ENCODE data around the gene KCNMB1.

KCNMB1 gene

GRCh38 chr5:170408877-170409660 lies 19.9 kb upstream of the KCNMB1 start:
- Histone ChIP-seq H3K9me2 (replicated peaks; ENCODE audit: insufficient read depth, low read length) (no peaks in the 10 kb centered on the region), H3K4me1 (ENCODE audit: low read length) (no peaks in the 10 kb centered on the region), H4K20me1 (ENCODE audit: insufficient read depth, low read length) (no peaks in the 10 kb centered on the region), H3K27ac (ENCODE audit: low read length) (no peak overlapping the region), H2AFZ (ENCODE audit: low read length) (no peak overlapping the region), H3K4me3 (ENCODE audit: low read length) (no peak overlapping the region), H3K36me3 (replicated peaks; ENCODE audit: insufficient read depth, low read length) (no peaks in the 10 kb centered on the region), H3K79me2 (ENCODE audit: low read length) (no peaks in the 10 kb centered on the region), H3F3A (ENCODE audit: insufficient read depth, low read length) (no peaks in the 10 kb centered on the region), H3K27me3 (replicated peaks; ENCODE audit: insufficient read depth, low read length) (no peaks in the 10 kb centered on the region), H3K9me3 (replicated peaks; ENCODE audit: insufficient read depth, low read length) (no peaks in the 10 kb centered on the region), H3K4me2 (ENCODE audit: low read depth, low read length) (no peak overlapping the region), H3K9ac (ENCODE audit: low read length) (no peak overlapping the region)
- DNase-seq: no peak
- TF ChIP-seq, protein P1, sequence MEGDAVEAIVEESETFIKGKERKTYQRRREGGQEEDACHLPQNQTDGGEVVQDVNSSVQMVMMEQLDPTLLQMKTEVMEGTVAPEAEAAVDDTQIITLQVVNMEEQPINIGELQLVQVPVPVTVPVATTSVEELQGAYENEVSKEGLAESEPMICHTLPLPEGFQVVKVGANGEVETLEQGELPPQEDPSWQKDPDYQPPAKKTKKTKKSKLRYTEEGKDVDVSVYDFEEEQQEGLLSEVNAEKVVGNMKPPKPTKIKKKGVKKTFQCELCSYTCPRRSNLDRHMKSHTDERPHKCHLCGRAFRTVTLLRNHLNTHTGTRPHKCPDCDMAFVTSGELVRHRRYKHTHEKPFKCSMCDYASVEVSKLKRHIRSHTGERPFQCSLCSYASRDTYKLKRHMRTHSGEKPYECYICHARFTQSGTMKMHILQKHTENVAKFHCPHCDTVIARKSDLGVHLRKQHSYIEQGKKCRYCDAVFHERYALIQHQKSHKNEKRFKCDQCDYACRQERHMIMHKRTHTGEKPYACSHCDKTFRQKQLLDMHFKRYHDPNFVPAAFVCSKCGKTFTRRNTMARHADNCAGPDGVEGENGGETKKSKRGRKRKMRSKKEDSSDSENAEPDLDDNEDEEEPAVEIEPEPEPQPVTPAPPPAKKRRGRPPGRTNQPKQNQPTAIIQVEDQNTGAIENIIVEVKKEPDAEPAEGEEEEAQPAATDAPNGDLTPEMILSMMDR (IDR thresholded peaks at IDR 0.05; ENCODE audit: low read length): no peak
- TF ChIP-seq EZH2phosphoT487 (IDR thresholded peaks at IDR 0.05; ENCODE audit: low read length) (no peak), EZH2 (optimal IDR thresholded peaks at IDR 0.05; ENCODE audit: low read depth, low read length) (no peak)

- H3F3A ChIP-seq (ENCODE audit: insufficient read depth, low read length): no peaks in the 10 kb centered on the region
- H3K9ac ChIP-seq (ENCODE audit: low read length): no peak overlapping the region
- no peaks in the 10 kb centered on the region for H3K9me2 ChIP-seq (replicated peaks; ENCODE audit: insufficient read depth, low read length)
- no peaks in the 10 kb centered on the region for H3K27me3 ChIP-seq (replicated peaks; ENCODE audit: insufficient read depth, low read length)
- no peak for DNase-seq
- no peaks in the 10 kb centered on the region for H3K4me1 ChIP-seq (ENCODE audit: low read length)
- no peak overlapping the region for H3K27ac ChIP-seq (ENCODE audit: low read length)
- no peaks in the 10 kb centered on the region for H4K20me1 ChIP-seq (ENCODE audit: insufficient read depth, low read length)
- H3K4me3 ChIP-seq (ENCODE audit: low read length): no peak overlapping the region
- H3K9me3 ChIP-seq (replicated peaks; ENCODE audit: insufficient read depth, low read length): no peaks in the 10 kb centered on the region
- no peaks in the 10 kb centered on the region for H3K36me3 ChIP-seq (replicated peaks; ENCODE audit: insufficient read depth, low read length)
- H3K4me2 ChIP-seq (ENCODE audit: low read depth, low read length): no peak overlapping the region
- no peaks in the 10 kb centered on the region for H3K79me2 ChIP-seq (ENCODE audit: low read length)
- H2AFZ ChIP-seq (ENCODE audit: low read length): no peak overlapping the region
- TF ChIP-seq EZH2phosphoT487 (IDR thresholded peaks at IDR 0.05; ENCODE audit: low read length): no peak
- TF ChIP-seq, protein P1 (IDR thresholded peaks at IDR 0.05; ENCODE audit: low read length): no peak
Observed at GRCh38 chr5:170408226-170408625, 19.1 kb upstream of the KCNMB1 start.

DNA sequence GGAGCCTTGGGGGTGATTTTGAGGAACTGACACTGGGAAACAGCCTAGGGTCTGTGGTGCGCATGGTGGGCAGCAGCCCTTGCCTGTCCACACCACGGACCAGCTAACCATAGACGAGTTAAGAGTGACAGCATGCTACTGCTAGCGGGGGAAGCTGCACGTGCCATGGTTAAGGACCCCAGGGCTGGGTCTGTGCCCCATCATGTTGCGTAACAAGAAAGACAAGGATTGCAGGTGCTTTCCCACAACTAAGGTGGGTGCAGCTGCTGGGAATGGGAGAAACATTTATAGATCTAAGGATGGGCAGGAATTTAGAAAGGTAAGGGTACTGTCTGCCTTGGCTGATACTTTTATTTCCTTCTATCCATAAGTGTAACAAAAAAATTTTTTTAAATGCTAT lies 17.9 kb upstream of the KCNMB1 start:
- DNase-seq: no peak
- TF ChIP-seq EZH2 (optimal IDR thresholded peaks at IDR 0.05; ENCODE audit: low read depth, low read length) (no peak), EZH2phosphoT487 (IDR thresholded peaks at IDR 0.05; ENCODE audit: low read length) (no peak)
- TF ChIP-seq, protein P1 (IDR thresholded peaks at IDR 0.05; ENCODE audit: low read length): no peak
- H3K27ac ChIP-seq (ENCODE audit: low read length): no peak overlapping the region

More for the DNA sequence above, 17.9 kb upstream of the KCNMB1 start:
- Histone ChIP-seq H3F3A (ENCODE audit: insufficient read depth, low read length) (no peaks in the 10 kb centered on the region), H4K20me1 (ENCODE audit: insufficient read depth, low read length) (no peaks in the 10 kb centered on the region), H3K79me2 (ENCODE audit: low read length) (no peaks in the 10 kb centered on the region), H3K9me2 (replicated peaks; ENCODE audit: insufficient read depth, low read length) (no peaks in the 10 kb centered on the region), H3K4me1 (ENCODE audit: low read length) (no peaks in the 10 kb centered on the region), H3K9me3 (replicated peaks; ENCODE audit: insufficient read depth, low read length) (no peaks in the 10 kb centered on the region), H3K36me3 (replicated peaks; ENCODE audit: insufficient read depth, low read length) (no peaks in the 10 kb centered on the region), H3K4me2 (ENCODE audit: low read depth, low read length) (no peak overlapping the region), H3K27me3 (replicated peaks; ENCODE audit: insufficient read depth, low read length) (no peaks in the 10 kb centered on the region), H2AFZ (ENCODE audit: low read length) (no peak overlapping the region), H3K4me3 (ENCODE audit: low read length) (no peak overlapping the region), H3K9ac (ENCODE audit: low read length) (no peak overlapping the region)

All from MM.1S (cell line).